Retinal pigment epithelial cell (primary cell): ENCODE data around the gene EPHX1.
"Not testable (repeated sequence)": the region's sequence is repeated elsewhere in the genome, so short reads cannot be mapped to it uniquely, and the experiment has no call there.

Experiments
- DNase-seq: peaks from one replicate; pipeline ENCODE4 v3.0.0-alpha.2; 2010; ENCODE audit warnings: low read depth
- H3K4me3 ChIP-seq: 2 replicates; pipeline ENCODE4 v1.5.1; 2011; ENCODE audit warnings: mild to moderate bottlenecking, low read length, control low read depth, moderate library complexity
- CTCF ChIP-seq: conservative IDR thresholded peaks from 2 replicates; pipeline ENCODE4 v1.5.1; 2011; ENCODE audit warnings: low read depth, low read length, control low read depth, inconsistent platforms

EPHX1 gene

GRCh38 chr1:225808136-225808535, 1.8 kb upstream of the EPHX1 start:
- no peak for DNase-seq
- no peak for TF ChIP-seq CTCF
- no peak overlapping the region for H3K4me3 ChIP-seq

GRCh38 chr1:225810579-225811538, 935 bp downstream of the EPHX1 start:
- DNase-seq: peak; percentile 18
- H3K4me3 ChIP-seq: peak overlapping the region; percentile 69

- peak; percentile 47 for TF ChIP-seq CTCF
- no peak for DNase-seq
- H3K4me3 ChIP-seq: no peak overlapping the region
Observed at GRCh38 chr1:225811622-225812487, 1.9 kb downstream of the EPHX1 start.

GRCh38 chr1:225812488-225813213, 2.7 kb downstream of the EPHX1 start:
- no peak overlapping the region for H3K4me3 ChIP-seq
- TF ChIP-seq CTCF: no peak
- DNase-seq: no peak

- no peak for DNase-seq
- TF ChIP-seq CTCF: no peak
- no peak overlapping the region for H3K4me3 ChIP-seq
Observed at GRCh38 chr1:225813214-225813964, 3.5 kb downstream of the EPHX1 start.

- no peak overlapping the region for H3K4me3 ChIP-seq
- DNase-seq: no peak
- TF ChIP-seq CTCF: no peak
Observed at GRCh38 chr1:225814381-225814780, 4.5 kb downstream of the EPHX1 start.

- not testable (repeated sequence) for DNase-seq, H3K4me3 ChIP-seq
Observed at GRCh38 chr1:225815090-225815489, 5.2 kb downstream of the EPHX1 start.
